ENCODE measurements around the gene DHX32. TPM values are rescaled to one million over a fixed set of nuclear protein-coding genes. Genes with fewer than 3 reads are reported as not detected.

The DHX32 gene
- total RNA-seq, 1 donor from 2014 or later: 53.4 TPM

- no peak overlapping the region for H2AFZ ChIP-seq (replicated peaks)
- Mint-ChIP-seq H3K4me3 (no peak overlapping the region), H3K36me3 (peaks cover 3% of the 10 kb centered on the region), H3K27me3 (ENCODE audit: insufficient read depth, low read depth) (no peaks in the 10 kb centered on the region), H3K27ac (no peak overlapping the region), H3K9me3 (no peaks in the 10 kb centered on the region), H3K4me1 (no peaks in the 10 kb centered on the region)
- no peaks in the 10 kb centered on the region for H3K27me3 ChIP-seq
- no peaks in the 10 kb centered on the region for H3K4me1 ChIP-seq
- H3K9me3 ChIP-seq (ENCODE audit: low read depth): no peaks in the 10 kb centered on the region
- no peak overlapping the region for H3K4me2 ChIP-seq
- no peak for TF ChIP-seq EZH2 (IDR thresholded peaks at IDR 0.05)
- TF ChIP-seq EZH2phosphoT487 (IDR thresholded peaks at IDR 0.05): no peak
- TF ChIP-seq CTCF (IDR thresholded peaks at IDR 0.05): no peak
- H3K27ac ChIP-seq: no peak overlapping the region
- H3K9ac ChIP-seq: no peak overlapping the region
- no peaks in the 10 kb centered on the region for H3K36me3 ChIP-seq
- H4K20me1 ChIP-seq (ENCODE audit: low read depth): no peaks in the 10 kb centered on the region
- no peak for DNase-seq (ENCODE audit: low spot score)
- H3K4me3 ChIP-seq: no peak overlapping the region
- no peaks in the 10 kb centered on the region for H3K79me2 ChIP-seq (ENCODE audit: low read depth)
- H3F3A ChIP-seq (ENCODE audit: low read depth): no peaks in the 10 kb centered on the region
Observed at GRCh38 chr10:125799451-125800182, 81.5 kb downstream of the DHX32 start.

- no peak for TF ChIP-seq CTCF (IDR thresholded peaks at IDR 0.05)
- no peak for TF ChIP-seq EZH2phosphoT487 (IDR thresholded peaks at IDR 0.05)
- TF ChIP-seq EZH2 (IDR thresholded peaks at IDR 0.05): no peak
- H3K9ac ChIP-seq: no peak overlapping the region
- H3K4me3 Mint-ChIP-seq: no peak overlapping the region
Observed at GRCh38 chr10:125797994-125798662, 83.0 kb downstream of the DHX32 start.

DNA sequence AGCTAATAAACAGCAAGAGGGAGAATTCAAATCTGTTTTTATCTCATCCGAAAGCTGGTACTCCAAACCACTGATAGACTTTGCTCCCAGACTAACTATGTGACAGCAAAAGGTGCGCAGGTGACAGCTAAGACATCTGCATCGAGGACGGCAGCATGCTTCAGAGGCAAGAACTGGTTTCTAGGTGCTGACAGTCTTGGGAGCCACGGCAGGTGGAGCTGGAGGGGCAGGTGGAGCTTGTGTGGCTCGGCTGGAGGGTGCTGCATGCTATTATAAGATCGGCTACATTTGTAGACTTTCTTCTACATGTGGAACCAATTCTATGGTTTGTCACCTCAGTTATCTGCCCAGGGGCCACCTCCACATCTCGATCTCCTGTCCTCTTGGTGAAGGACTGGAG lies 83.7 kb downstream of the DHX32 start:
- no peaks in the 10 kb centered on the region for H4K20me1 ChIP-seq (ENCODE audit: low read depth)
- no peak overlapping the region for H3K4me3 Mint-ChIP-seq
- peaks cover 2% of the 10 kb centered on the region for H3K27me3 Mint-ChIP-seq (ENCODE audit: insufficient read depth, low read depth)
- no peaks in the 10 kb centered on the region for H3K36me3 ChIP-seq
- no peaks in the 10 kb centered on the region for H3K9me3 ChIP-seq (ENCODE audit: low read depth)
- H3K4me1 ChIP-seq: no peaks in the 10 kb centered on the region
- H3K9ac ChIP-seq: no peak overlapping the region
- peaks cover 10% of the 10 kb centered on the region for H3K36me3 Mint-ChIP-seq
- H2AFZ ChIP-seq (replicated peaks): no peak overlapping the region
- no peaks in the 10 kb centered on the region for H3F3A ChIP-seq (ENCODE audit: low read depth)
- TF ChIP-seq EZH2 (IDR thresholded peaks at IDR 0.05) (no peak), EZH2phosphoT487 (IDR thresholded peaks at IDR 0.05) (no peak), CTCF (IDR thresholded peaks at IDR 0.05) (no peak)
- no peak for DNase-seq (ENCODE audit: low spot score)
- H3K9me3 Mint-ChIP-seq: no peaks in the 10 kb centered on the region
- H3K4me1 Mint-ChIP-seq: no peaks in the 10 kb centered on the region
- no peaks in the 10 kb centered on the region for H3K27me3 ChIP-seq
- H3K27ac Mint-ChIP-seq: no peak overlapping the region
- no peak overlapping the region for H3K27ac ChIP-seq
- H3K4me2 ChIP-seq: no peak overlapping the region
- no peaks in the 10 kb centered on the region for H3K79me2 ChIP-seq (ENCODE audit: low read depth)
- H3K4me3 ChIP-seq: no peak overlapping the region

More at GRCh38 chr10:125797994-125798662, 83.0 kb downstream of the DHX32 start:
- DNase-seq (ENCODE audit: low spot score): no peak
- H3K4me1 ChIP-seq: no peaks in the 10 kb centered on the region
- no peak overlapping the region for H3K4me3 ChIP-seq
- H3F3A ChIP-seq (ENCODE audit: low read depth): no peaks in the 10 kb centered on the region
- H3K9me3 ChIP-seq (ENCODE audit: low read depth): no peaks in the 10 kb centered on the region
- no peak overlapping the region for H3K27ac ChIP-seq
- no peaks in the 10 kb centered on the region for H3K36me3 ChIP-seq
- H3K9me3 Mint-ChIP-seq: no peaks in the 10 kb centered on the region
- H4K20me1 ChIP-seq (ENCODE audit: low read depth): no peaks in the 10 kb centered on the region
- peaks cover 10% of the 10 kb centered on the region for H3K36me3 Mint-ChIP-seq
- no peak overlapping the region for H3K4me2 ChIP-seq
- no peaks in the 10 kb centered on the region for H3K4me1 Mint-ChIP-seq
- H3K79me2 ChIP-seq (ENCODE audit: low read depth): no peaks in the 10 kb centered on the region
- peaks cover 2% of the 10 kb centered on the region for H3K27me3 Mint-ChIP-seq (ENCODE audit: insufficient read depth, low read depth)
- no peak overlapping the region for H3K27ac Mint-ChIP-seq
- H2AFZ ChIP-seq (replicated peaks): no peak overlapping the region
- no peaks in the 10 kb centered on the region for H3K27me3 ChIP-seq
